Smooth muscle cell (in vitro differentiated cells): ENCODE results near the gene TMEM59L. TPM values are rescaled to one million over a fixed set of nuclear protein-coding genes. Genes with fewer than 3 reads are reported as not detected.

Experiments used
- DNase-seq: peaks from one replicate; lab custom pipeline; 2025; ENCODE audit not compliant: unreplicated experiment; lab: John Stamatoyannopoulos, UW
- H2AFZ ChIP-seq: fragments of 200-600 bp; sonication (generic); 2 replicates; pipeline ENCODE4 v1.6.0; 2016; ENCODE audit warnings: antibody characterized with exemption, low read depth, mild to moderate bottlenecking
- H3F3A ChIP-seq: fragments of 200-600 bp; sonication (generic); 2 replicates; pipeline ENCODE4 v1.6.0; 2017; ENCODE audit warnings: antibody characterized with exemption, low read depth
- H3K27ac ChIP-seq: fragments of 200-600 bp; sonication (generic); 2 replicates; pipeline ENCODE4 v1.5.1; 2016; ENCODE audit warnings: low read depth, mild to moderate bottlenecking
- H3K27me3 ChIP-seq: fragments of 200-600 bp; sonication (generic); 2 replicates; pipeline ENCODE4 v1.6.1; 2016; ENCODE audit warnings: low read depth, mild to moderate bottlenecking
- H3K36me3 ChIP-seq: fragments of 200-600 bp; sonication (generic); 2 replicates; pipeline ENCODE4 v1.5.1; 2016; ENCODE audit warnings: low read depth
- H3K4me1 ChIP-seq: fragments of 200-600 bp; sonication (generic); 2 replicates; pipeline ENCODE4 v1.5.1; 2016; ENCODE audit warnings: low read depth
- H3K4me2 ChIP-seq: fragments of 200-600 bp; sonication (generic); 2 replicates; pipeline ENCODE4 v1.6.0; 2016; ENCODE audit warnings: mild to moderate bottlenecking
- H3K4me3 ChIP-seq: fragments of 200-600 bp; sonication (generic); 2 replicates; pipeline ENCODE4 v1.5.1; 2016; ENCODE audit warnings: mild to moderate bottlenecking
- H3K79me2 ChIP-seq: fragments of 200-600 bp; sonication (generic); 2 replicates; pipeline ENCODE4 v1.6.0; 2016; ENCODE audit warnings: low read depth, mild to moderate bottlenecking
- H3K9ac ChIP-seq: fragments of 200-600 bp; sonication (generic); 2 replicates; pipeline ENCODE4 v1.6.0; 2016; ENCODE audit warnings: low read depth
- H3K9me3 ChIP-seq: fragments of 200-600 bp; sonication (generic); replicated peaks from 2 replicates; pipeline ENCODE4 v1.5.1; 2016; ENCODE audit warnings: low read depth
- H4K20me1 ChIP-seq: fragments of 200-600 bp; sonication (generic); 2 replicates; pipeline ENCODE4 v1.6.0; 2016; ENCODE audit warnings: low read depth
- WGBS: methylation state at CpG from one replicate; pipeline ENCODE4 v1.1.7; 2016; ENCODE audit warnings: low lambda C conversion rate; 5-methylcytosine and 5-hydroxymethylcytosine counted together
- polyA plus RNA-seq: library from polyadenylated mRNA; unstranded; fragments of >200 nt; fragmentation: Nextera tagmentation; extraction: Ambion mirVana; gene quantifications from 2 replicates; pipeline ENCODE4 v1.2.1, GENCODE V29; 2016
- total RNA-seq: library from RNA; depleted of rRNA; stranded (reverse); fragments of >200 nt; gene quantifications from 2 replicates; pipeline ENCODE4 v1.2.3, GENCODE V29; 2014
- TF ChIP-seq, protein P1 (sequence below): fragments of 200-600 bp; sonication (generic); IDR thresholded peaks from 2 replicates; pipeline ENCODE4 v1.5.1; 2017; ENCODE audit warnings: borderline replicate concordance, mild to moderate bottlenecking, antibody characterized with exemption; ENCODE audit not compliant: insufficient read depth, poor library complexity, severe bottlenecking

TMEM59L gene
- total and polyA plus RNA-seq, 2 experiments from 2014 or later, result 4.4 to 42.0 TPM

DNA sequence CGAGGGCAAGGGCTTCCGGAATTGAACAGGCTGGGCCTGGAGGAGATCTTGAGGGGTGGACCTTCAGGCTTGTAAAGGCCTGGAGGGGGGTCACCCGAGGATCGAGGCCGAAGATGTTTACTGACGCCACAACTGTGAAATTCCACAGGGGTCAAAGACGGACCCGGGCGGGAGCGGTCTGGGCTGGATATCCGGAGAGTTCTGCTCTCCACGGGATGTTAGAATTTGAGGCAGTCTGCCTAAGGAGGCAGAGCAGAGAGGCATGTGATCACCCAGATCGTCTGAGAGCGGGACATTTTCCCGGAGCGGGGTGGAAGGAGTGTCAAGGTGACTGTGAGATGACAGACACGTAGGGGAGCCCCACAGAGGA lies 37.3 kb downstream of the TMEM59L start:
- H4K20me1 ChIP-seq, result peaks cover 7% of the 10 kb centered on the region
- H3K4me2 ChIP-seq, result peak overlapping the region; percentile 80
- H3K9ac ChIP-seq, result peak overlapping the region; percentile 79
- no peak overlapping the region for H2AFZ ChIP-seq
- peak overlapping the region; percentile 95 for H3K27ac ChIP-seq
- TF ChIP-seq, protein P1, sequence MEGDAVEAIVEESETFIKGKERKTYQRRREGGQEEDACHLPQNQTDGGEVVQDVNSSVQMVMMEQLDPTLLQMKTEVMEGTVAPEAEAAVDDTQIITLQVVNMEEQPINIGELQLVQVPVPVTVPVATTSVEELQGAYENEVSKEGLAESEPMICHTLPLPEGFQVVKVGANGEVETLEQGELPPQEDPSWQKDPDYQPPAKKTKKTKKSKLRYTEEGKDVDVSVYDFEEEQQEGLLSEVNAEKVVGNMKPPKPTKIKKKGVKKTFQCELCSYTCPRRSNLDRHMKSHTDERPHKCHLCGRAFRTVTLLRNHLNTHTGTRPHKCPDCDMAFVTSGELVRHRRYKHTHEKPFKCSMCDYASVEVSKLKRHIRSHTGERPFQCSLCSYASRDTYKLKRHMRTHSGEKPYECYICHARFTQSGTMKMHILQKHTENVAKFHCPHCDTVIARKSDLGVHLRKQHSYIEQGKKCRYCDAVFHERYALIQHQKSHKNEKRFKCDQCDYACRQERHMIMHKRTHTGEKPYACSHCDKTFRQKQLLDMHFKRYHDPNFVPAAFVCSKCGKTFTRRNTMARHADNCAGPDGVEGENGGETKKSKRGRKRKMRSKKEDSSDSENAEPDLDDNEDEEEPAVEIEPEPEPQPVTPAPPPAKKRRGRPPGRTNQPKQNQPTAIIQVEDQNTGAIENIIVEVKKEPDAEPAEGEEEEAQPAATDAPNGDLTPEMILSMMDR, result no peak
- H3K27me3 ChIP-seq, result no peaks in the 10 kb centered on the region
- WGBS, result 55% methylated on average over 17 of the region's 17 CpGs
- no peaks in the 10 kb centered on the region for H3K36me3 ChIP-seq
- H3K79me2 ChIP-seq, result peaks cover 14% of the 10 kb centered on the region
- peaks cover 22% of the 10 kb centered on the region for H3K4me1 ChIP-seq
- peaks cover 23% of the 10 kb centered on the region for H3F3A ChIP-seq
- no peak for DNase-seq
- H3K9me3 ChIP-seq, result no peaks in the 10 kb centered on the region
- no peak overlapping the region for H3K4me3 ChIP-seq

DNA sequence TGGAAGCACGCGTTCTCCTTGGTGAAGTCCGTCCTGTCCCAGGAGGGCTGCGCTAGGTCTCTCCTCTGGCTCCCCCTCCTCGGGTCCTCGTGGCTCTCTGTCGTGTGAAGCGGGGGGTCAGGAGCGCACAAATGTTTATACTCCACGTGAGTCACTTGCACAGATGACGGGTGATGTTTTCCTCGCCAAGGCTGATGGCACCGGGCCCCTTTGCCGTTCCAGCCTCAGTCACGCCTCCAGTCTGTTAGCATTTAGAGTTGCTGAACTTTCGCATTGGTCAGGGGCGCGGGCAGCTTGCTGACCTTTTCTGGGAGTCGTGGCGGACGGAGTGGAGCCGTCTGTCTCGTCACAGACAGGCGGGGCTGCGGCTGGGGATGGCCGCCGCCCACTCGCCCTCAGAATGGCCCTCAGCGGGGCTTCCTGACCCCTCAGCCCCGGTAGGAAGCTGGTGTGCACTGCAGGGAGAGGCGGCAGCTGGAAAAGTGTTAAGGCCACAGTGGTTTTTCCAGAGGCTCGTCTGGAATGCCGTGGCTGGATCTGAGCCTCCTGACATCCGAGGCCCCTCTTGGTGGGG lies 37.9 kb downstream of the TMEM59L start:
- Histone ChIP-seq H3K4me2 (peak overlapping the region; percentile 80), H2AFZ (no peak overlapping the region), H4K20me1 (peaks cover 7% of the 10 kb centered on the region), H3K79me2 (peaks cover 17% of the 10 kb centered on the region), H3K27me3 (no peaks in the 10 kb centered on the region), H3K27ac (peak overlapping the region; percentile 95), H3K9me3 (no peaks in the 10 kb centered on the region), H3K36me3 (no peaks in the 10 kb centered on the region), H3K9ac (peak overlapping the region; percentile 79), H3F3A (peaks cover 23% of the 10 kb centered on the region), H3K4me1 (peaks cover 22% of the 10 kb centered on the region), H3K4me3 (no peak overlapping the region)
- TF ChIP-seq, protein P1, result no peak
- DNase-seq, result peak; percentile 10
- WGBS, result 32% methylated on average over 34 of the region's 34 CpGs

DNA sequence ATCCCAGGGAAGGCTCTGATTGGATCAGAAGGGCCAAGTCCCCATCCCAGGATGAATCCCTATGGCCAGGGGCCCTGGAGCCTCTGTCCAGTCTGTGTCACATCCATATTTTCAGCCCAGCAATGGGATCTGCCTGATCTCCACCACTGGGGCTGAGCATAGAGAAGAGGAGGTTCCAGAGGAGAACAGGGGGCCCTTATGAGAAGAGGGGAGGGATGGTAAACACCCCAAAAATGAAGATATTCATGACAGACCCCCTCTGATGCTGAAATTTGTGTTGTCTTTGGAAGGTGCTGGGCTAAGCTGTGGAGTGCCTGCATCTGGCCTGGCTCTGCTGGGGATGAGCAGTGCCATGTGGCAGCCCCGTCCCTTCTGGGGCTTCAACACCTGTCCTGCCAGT lies 38.6 kb downstream of the TMEM59L start:
- H3K27ac ChIP-seq, result peak overlapping the region; percentile 95
- no peak for DNase-seq

More for the DNA sequence above, 38.6 kb downstream of the TMEM59L start:
- Histone ChIP-seq H3K9ac (peak overlapping the region; percentile 79), H3K27me3 (no peaks in the 10 kb centered on the region), H3K4me2 (peak overlapping the region; percentile 80), H3F3A (peaks cover 23% of the 10 kb centered on the region), H4K20me1 (peaks cover 7% of the 10 kb centered on the region), H3K4me3 (no peak overlapping the region), H3K79me2 (peaks cover 11% of the 10 kb centered on the region), H3K9me3 (no peaks in the 10 kb centered on the region), H2AFZ (no peak overlapping the region), H3K4me1 (peaks cover 22% of the 10 kb centered on the region), H3K36me3 (no peaks in the 10 kb centered on the region)
- 100% methylated on average over 1 of the region's 1 CpG for WGBS
- TF ChIP-seq, protein P1, result no peak
